A549 (cell line): ENCODE results near the gene RFPL1. TPM values are rescaled to one million over a fixed set of nuclear protein-coding genes. Genes with fewer than 3 reads are reported as not detected.

Experiments
- ATAC-seq, 2 experiments: fragments of 200-7000 bp in 1 of 2; fragments of >200 bp in 1 of 2; cut with Nextera tagmentation in 1 of 2; cut with Tn5 transposase in 1 of 2; 3 replicates each; pipeline versions ENCODE4 v1.8.0 to v1.9.1; 2018 to 2020; ENCODE audit warnings: mild to moderate bottlenecking in 1 of 2, moderate library complexity in 1 of 2
- CTCF ChIA-PET: fragments of 300-600 bp; sonication (Branson Sonifier 250); formaldehyde crosslinking; extraction: SDS; loops from one replicate; lab custom pipeline; 2021; ENCODE audit warnings: antibody characterized with exemption, inconsistent platforms; lab: Yijun Ruan, JAX
- POLR2A ChIA-PET: fragments of 350-600 bp; formaldehyde crosslinking; extraction: SDS; loops from one replicate; lab custom pipeline; 2021; ENCODE audit warnings: antibody characterized with exemption, inconsistent platforms; lab: Yijun Ruan, JAX
- DNase-seq, 2 experiments: peaks; one replicate each; pipeline versions ENCODE4 v3.0.0 to v3.0.0-alpha.2; 2011 to 2016; ENCODE audit warnings: low read depth in 1 of 2, low spot score in 1 of 2
- FAIRE-seq: peaks from 2 replicates; lab custom pipeline; 2011; peaks lifted over from hg19 to GRCh38; lab: Jason Lieb, UNC
- H3K27ac ChIP-seq, 2 experiments: fragments of >200 bp; sonication (Bioruptor Twin); formaldehyde crosslinking; 3 replicates each; pipeline ENCODE4 v1.5.1; 2016 to 2017
- H3K4me1 ChIP-seq: fragments of >200 bp; sonication (Bioruptor Twin); formaldehyde crosslinking; 3 replicates; pipeline ENCODE4 v1.6.1; 2016
- H3K4me2 ChIP-seq: fragments of >200 bp; sonication (Bioruptor Twin); formaldehyde crosslinking; 3 replicates; pipeline ENCODE4 v1.6.1; 2016
- H3K4me3 ChIP-seq: fragments of >200 bp; sonication (Bioruptor Twin); formaldehyde crosslinking; 3 replicates; pipeline ENCODE4 v1.5.1; 2016
- H3K9me3 ChIP-seq: fragments of >200 bp; sonication (Bioruptor Twin); formaldehyde crosslinking; 3 replicates; pipeline ENCODE4 v1.6.1; 2016
- ATOH8 ChIP-seq: fragments of 250-450 bp; sonication (Bioruptor Pico); IDR thresholded peaks from 2 replicates; pipeline ENCODE4 v1.5.0; 2020; ENCODE audit warnings: low read depth, mild to moderate bottlenecking, moderate library complexity
- BHLHE40 ChIP-seq: IDR thresholded peaks from 2 replicates; pipeline ENCODE4 v1.6.1; 2012; ENCODE audit warnings: low read depth, low read length, inconsistent platforms
- CHD4 ChIP-seq: fragments of 200-600 bp; sonication (generic); IDR thresholded peaks from 2 replicates; pipeline ENCODE4 v1.6.1; 2016; ENCODE audit warnings: antibody characterized with exemption, mild to moderate bottlenecking, borderline replicate concordance
- CTCF ChIP-seq: fragments of >200 bp; sonication (Bioruptor Twin); formaldehyde crosslinking; IDR thresholded peaks from 3 replicates; pipeline ENCODE4 v1.5.1; 2016
- E2F6 ChIP-seq: IDR thresholded peaks from 2 replicates; pipeline ENCODE4 v1.6.1; 2012; ENCODE audit warnings: low read depth, borderline replicate concordance
- EHF ChIP-seq: fragments of 250-450 bp; sonication (Bioruptor Pico); IDR thresholded peaks from 2 replicates; pipeline ENCODE4 v1.5.0; 2020; ENCODE audit warnings: mild to moderate bottlenecking
- GATA3 ChIP-seq: IDR thresholded peaks from 2 replicates; pipeline ENCODE4 v1.6.1; 2012; ENCODE audit warnings: borderline replicate concordance
- HEYL ChIP-seq: fragments of 250-450 bp; sonication (Bioruptor Pico); IDR thresholded peaks from 2 replicates; pipeline ENCODE4 v1.8.0; 2021; ENCODE audit warnings: mild to moderate bottlenecking, moderate library complexity
- HOXB13 ChIP-seq: fragments of 250-450 bp; sonication (Bioruptor Pico); IDR thresholded peaks from 2 replicates; pipeline ENCODE4 v1.5.0; 2020; ENCODE audit warnings: low read depth, mild to moderate bottlenecking, moderate library complexity
- JUN ChIP-seq, 2 experiments: fragments of >200 bp; sonication (Bioruptor Twin); formaldehyde crosslinking; IDR thresholded peaks; 2 replicates in 1 of 2; 3 replicates in 1 of 2; pipeline ENCODE4 v1.6.1; 2016 to 2017
- KDM1A ChIP-seq: fragments of 200-600 bp; sonication (generic); IDR thresholded peaks from 2 replicates; pipeline ENCODE4 v1.6.1; 2016; ENCODE audit warnings: low read depth, mild to moderate bottlenecking
- KDM5A ChIP-seq: fragments of 200-600 bp; sonication (generic); IDR thresholded peaks from 2 replicates; pipeline ENCODE4 v1.6.1; 2016; ENCODE audit warnings: antibody characterized with exemption, mild to moderate bottlenecking
- MAFK ChIP-seq: fragments of 450-650 bp; IDR thresholded peaks from 2 replicates; pipeline ENCODE4 v1.6.1; 2014; ENCODE audit not compliant: partially characterized antibody
- NPAS2 ChIP-seq: fragments of 250-450 bp; sonication (Bioruptor Pico); IDR thresholded peaks from 2 replicates; pipeline ENCODE4 v1.8.0; 2022; ENCODE audit warnings: mild to moderate bottlenecking, moderate library complexity, borderline replicate concordance
- NR3C1 ChIP-seq: fragments of >200 bp; sonication (Bioruptor Twin); formaldehyde crosslinking; IDR thresholded peaks from 3 replicates; pipeline ENCODE4 v1.6.1; 2017
- PBX3 ChIP-seq: IDR thresholded peaks from 2 replicates; pipeline ENCODE4 v1.6.1; 2012
- REST ChIP-seq: fragments of 200-600 bp; sonication (generic); IDR thresholded peaks from 2 replicates; pipeline ENCODE4 v1.6.1; 2016; ENCODE audit warnings: antibody characterized with exemption, mild to moderate bottlenecking, moderate library complexity
- RFX5 ChIP-seq: fragments of 450-650 bp; IDR thresholded peaks from 2 replicates; pipeline ENCODE4 v1.7.1; 2014; ENCODE audit warnings: antibody characterized with exemption, mild to moderate bottlenecking, moderate library complexity
- SMC3 ChIP-seq: fragments of >200 bp; sonication (Bioruptor Twin); formaldehyde crosslinking; IDR thresholded peaks from 3 replicates; pipeline ENCODE4 v1.6.1; 2018; ENCODE audit warnings: inconsistent platforms
- USF2 ChIP-seq: fragments of 450-650 bp; IDR thresholded peaks from 2 replicates; pipeline ENCODE4 v1.6.1; 2014; ENCODE audit warnings: antibody characterized with exemption
- WGBS: methylation state at CpG from one replicate; pipeline ENCODE4 v1.1.6; 2017; ENCODE audit errors: missing lambda C conversion rate; 5-methylcytosine and 5-hydroxymethylcytosine counted together
- polyA plus RNA-seq, 4 experiments: library from polyadenylated mRNA; depleted of rRNA in 3 of 4; stranded (reverse); fragments of >200 nt; fragmentation: RNase III in 1 of 4; extraction: RNeasy Plus Mini Kit Qiagen cat#74134 plus additional on column Dnase treatment in 1 of 4; gene quantifications; 2 replicates in 3 of 4; 3 replicates in 1 of 4; pipeline ENCODE4 v1.2.3, GENCODE V29; 2011 to 2017

RFPL1 gene
- polyA plus RNA-seq, 2 of the 4 experiments (the other 2 are of a cell fraction): not detected

GRCh38 chr22:29480512-29481264, 42.3 kb downstream of the RFPL1 start:
- no peak overlapping the region for H3K4me3 ChIP-seq
- ATAC-seq (no peak), DNase-seq (no peak), FAIRE-seq (no peak)
- H3K9me3 ChIP-seq: no peaks in the 10 kb centered on the region
- ChIA-PET CTCF (interaction anchor here (0.9 to 5.0 kb wide), 2 partner anchors 11 to 24 kb away, joined by 4 to 40 read pairs; no protein-coding TSS in a partner anchor), POLR2A (no interaction called here)
- H3K4me1 ChIP-seq: peaks cover 29% of the 10 kb centered on the region
- no peak for TF ChIP-seq HEYL (CRISPR knock-in tag)
- TF ChIP-seq E2F6: no peak
- no peak for TF ChIP-seq NR3C1
- TF ChIP-seq PBX3: no peak
- no peak for TF ChIP-seq EHF (CRISPR knock-in tag)
- no peak for TF ChIP-seq KDM5A
- TF ChIP-seq CHD4: no peak
- TF ChIP-seq GATA3: no peak
- TF ChIP-seq ATOH8 (CRISPR knock-in tag): no peak
- TF ChIP-seq RFX5: no peak
- TF ChIP-seq NPAS2 (CRISPR knock-in tag): no peak
- TF ChIP-seq REST: no peak
- TF ChIP-seq BHLHE40: no peak
- no peak for TF ChIP-seq HOXB13 (CRISPR knock-in tag)
- no peak for TF ChIP-seq SMC3
- TF ChIP-seq CTCF: no peak
- TF ChIP-seq KDM1A: no peak
- no peak for TF ChIP-seq MAFK
- no peak for TF ChIP-seq USF2
- TF ChIP-seq JUN (IDR thresholded peaks at IDR 0.05): no peak
- H3K4me2 ChIP-seq: no peak overlapping the region
- H3K27ac ChIP-seq: no peak overlapping the region
- WGBS: 93% methylated on average over 81 of the region's 107 CpGs
